Fibroblast of the aortic adventitia (primary cell): ENCODE data around the gene LITAFD. TPM values are rescaled to one million over a fixed set of nuclear protein-coding genes. Genes with fewer than 3 reads are reported as not detected.
"Not testable (repeated sequence)": the region's sequence is repeated elsewhere in the genome, so short reads cannot be mapped to it uniquely, and the experiment has no call there.

Experiments
- DNase-seq: peaks from one replicate; pipeline ENCODE4 v3.0.0-alpha.2; 2010; ENCODE audit warnings: low read depth
- H3K4me3 ChIP-seq: 2 replicates; pipeline ENCODE4 v1.5.1; 2011; ENCODE audit warnings: low read depth, mild to moderate bottlenecking, control low read depth, low read length, moderate library complexity
- total RNA-seq: library from RNA; depleted of rRNA; stranded (reverse); fragments of >200 nt; gene quantifications from 2 replicates; pipeline ENCODE4 v1.2.3, GENCODE V29; 2012; ENCODE audit warnings: low replicate concordance
- TF ChIP-seq, protein P1 (sequence below): IDR thresholded peaks from 2 replicates; pipeline ENCODE4 v1.5.1; 2011; ENCODE audit warnings: mild to moderate bottlenecking, low read length, control low read depth, inconsistent platforms; ENCODE audit not compliant: insufficient read depth

The LITAFD gene
- not detected in 2 replicates for total RNA-seq

DNA sequence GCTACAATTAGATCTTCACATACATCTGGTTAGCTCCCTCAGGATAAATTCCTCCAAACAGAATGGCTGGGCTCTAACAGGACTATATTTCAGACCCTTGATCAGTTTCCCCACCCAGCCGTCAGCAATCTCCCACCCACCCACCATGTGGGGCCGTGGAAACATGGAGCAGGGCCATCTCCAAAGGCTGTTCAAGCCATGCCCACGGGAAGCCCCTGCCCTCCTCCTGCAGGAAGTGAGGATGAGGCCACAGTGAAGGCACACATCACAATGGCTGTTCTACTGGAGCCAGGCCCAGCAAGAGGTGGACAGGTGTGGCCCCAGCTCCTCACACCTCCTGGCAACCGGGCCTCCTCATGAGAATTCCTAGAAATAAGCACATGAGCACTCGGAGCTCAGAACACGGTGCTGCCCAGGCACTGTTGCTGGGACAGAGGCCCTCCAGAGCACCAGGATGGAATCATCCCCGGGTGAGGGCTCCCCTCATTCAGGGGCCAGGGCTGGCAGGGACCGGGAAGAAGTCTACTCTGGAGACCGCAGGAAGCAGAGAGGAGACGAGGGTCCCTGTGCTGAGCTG is at the start of gene LITAFD:
Gene LITAFD, plus strand, starts transcription at position 311 of the 577 bp plus-strand sequence. CDS start 2,005 bp downstream, outside the sequence.
- H3K4me3 ChIP-seq = no peak within 1 kb of the TSS
- DNase-seq = no peak
- TF ChIP-seq, protein P1, sequence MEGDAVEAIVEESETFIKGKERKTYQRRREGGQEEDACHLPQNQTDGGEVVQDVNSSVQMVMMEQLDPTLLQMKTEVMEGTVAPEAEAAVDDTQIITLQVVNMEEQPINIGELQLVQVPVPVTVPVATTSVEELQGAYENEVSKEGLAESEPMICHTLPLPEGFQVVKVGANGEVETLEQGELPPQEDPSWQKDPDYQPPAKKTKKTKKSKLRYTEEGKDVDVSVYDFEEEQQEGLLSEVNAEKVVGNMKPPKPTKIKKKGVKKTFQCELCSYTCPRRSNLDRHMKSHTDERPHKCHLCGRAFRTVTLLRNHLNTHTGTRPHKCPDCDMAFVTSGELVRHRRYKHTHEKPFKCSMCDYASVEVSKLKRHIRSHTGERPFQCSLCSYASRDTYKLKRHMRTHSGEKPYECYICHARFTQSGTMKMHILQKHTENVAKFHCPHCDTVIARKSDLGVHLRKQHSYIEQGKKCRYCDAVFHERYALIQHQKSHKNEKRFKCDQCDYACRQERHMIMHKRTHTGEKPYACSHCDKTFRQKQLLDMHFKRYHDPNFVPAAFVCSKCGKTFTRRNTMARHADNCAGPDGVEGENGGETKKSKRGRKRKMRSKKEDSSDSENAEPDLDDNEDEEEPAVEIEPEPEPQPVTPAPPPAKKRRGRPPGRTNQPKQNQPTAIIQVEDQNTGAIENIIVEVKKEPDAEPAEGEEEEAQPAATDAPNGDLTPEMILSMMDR = no peak

DNA sequence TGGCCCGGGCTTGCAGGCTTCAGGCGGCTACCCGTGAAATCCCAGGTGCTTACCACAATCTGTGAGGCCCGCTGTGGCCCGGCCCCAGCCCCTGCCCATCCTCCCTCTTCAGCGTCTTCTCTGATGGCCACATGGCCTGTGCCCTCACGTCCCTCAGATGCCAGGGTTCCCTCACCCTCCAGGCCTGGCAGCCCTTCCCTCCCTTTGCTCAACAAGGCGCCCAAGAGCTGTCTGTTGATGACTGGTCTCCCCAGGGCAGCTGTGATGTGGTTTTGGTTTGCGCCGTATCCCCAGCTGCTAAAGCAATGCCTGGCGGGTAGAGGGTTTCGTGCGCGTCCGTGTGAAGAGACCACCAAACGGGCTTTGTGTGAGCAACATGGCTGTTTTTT is 49.4 kb upstream of the LITAFD start:
- DNase-seq = no peak
- TF ChIP-seq, protein P1 = no peak
- no peak overlapping the region for H3K4me3 ChIP-seq

DNA sequence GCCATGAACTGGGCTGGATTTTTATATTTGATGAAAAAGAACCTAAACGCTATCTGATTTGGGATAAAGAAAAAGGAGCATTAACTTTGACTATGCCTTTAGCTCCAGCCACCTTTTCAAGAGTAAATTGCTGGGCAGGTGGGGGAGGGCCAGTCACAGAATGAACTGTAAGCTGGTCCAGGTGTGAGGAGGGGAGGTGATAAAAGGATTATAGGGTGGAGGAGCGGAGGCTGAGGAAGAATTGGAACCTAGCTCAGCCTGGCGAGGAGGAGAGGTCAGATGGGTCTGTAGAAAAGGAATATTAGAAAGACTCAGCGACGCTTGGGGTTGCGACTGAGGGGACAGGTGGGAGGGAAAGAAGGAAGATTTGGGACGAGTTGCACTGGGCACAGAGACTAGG is 45.4 kb upstream of the LITAFD start:
- H3K4me3 ChIP-seq, DNase-seq: not testable (repeated sequence)

DNA sequence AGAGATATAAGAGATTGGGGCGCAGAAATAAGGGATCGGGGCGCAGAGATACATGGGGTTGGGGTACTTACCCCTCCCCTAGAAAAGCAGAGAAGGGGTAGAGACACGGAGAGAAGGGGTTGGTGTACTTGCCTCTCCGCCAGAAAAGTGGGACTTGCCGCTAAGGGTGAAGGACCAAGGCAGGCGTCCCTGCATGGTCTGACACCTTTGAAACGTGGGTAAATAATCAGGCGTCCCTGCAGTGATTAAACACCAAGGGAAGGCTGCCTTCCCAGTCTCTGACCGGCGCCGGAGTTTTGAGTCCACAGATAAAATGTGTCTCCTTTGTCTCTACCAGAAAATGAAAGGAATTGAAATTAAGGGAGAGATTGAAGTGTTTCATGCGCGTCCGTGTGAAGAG is 44.6 kb upstream of the LITAFD start:
- not testable (repeated sequence) for DNase-seq, H3K4me3 ChIP-seq

DNA sequence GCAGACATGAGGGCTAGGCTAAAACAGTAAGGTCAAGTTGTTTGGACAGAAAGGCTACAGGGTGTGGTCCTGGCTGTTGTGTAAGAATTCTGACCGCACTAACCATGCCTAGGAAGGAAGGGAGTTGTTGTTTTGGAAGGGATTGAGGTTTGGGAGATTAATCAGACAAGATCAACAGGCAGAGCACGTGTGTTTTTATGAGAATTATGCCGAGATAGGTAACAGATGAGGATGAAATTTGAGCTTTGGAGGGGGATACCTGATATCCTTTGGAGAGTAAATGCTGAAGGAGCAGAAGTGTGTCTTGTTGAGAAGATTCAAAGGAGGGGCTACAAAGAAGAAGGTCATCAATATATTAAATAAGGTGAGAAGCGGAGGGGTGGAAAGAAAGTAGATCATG is 40.1 kb upstream of the LITAFD start:
- H3K4me3 ChIP-seq = not testable (repeated sequence)
- peak; percentile 51 for DNase-seq

DNA sequence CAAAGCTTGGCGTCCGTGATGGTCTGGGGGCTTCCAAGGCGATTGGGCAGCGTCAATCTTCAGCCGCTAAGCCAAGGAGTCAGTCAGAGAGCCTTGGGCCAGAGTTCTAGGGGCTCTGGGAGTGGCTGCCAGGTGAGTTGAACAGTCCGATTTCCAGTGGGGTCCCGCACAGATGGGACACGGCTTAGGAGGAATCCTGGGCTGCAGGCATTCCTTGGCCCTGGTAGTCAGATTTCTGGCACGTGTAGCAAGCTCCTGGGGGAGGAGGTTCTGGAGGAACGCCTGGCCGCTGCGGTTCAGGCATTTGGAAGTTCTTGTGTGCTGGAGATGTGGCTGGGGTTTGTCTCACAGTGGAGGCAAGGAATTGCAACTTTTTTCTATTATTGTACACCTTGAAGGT is 38.9 kb upstream of the LITAFD start:
- not testable (repeated sequence) for H3K4me3 ChIP-seq
- peak; percentile 51 for DNase-seq

DNA sequence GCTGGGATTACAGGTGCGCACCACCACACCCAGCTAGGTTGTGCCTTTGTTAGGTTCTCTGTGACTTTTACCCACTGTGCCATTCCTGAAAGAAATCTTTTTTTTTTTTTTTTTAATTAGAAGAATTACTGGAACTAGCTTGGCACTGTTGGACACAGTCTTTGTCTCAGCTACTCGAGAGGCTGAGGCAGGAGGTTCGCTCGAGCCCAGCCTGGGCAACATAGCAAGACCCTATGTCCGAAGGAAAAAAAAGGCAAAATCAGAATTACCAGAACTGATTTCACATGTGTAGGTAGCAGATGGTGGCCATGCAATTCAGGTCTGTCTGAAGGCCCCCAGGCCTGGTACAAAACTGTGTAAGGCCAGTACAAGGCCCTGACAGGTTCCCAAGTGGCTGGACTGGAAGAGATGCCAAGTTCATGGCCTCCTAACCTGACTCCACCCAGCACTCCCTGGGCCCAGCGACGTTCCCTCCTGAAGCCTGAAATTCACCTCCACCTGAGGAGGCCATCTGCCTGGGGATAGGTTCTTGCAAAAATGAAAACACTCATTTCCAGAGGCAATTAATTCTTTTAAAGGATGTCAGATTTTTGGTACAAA is 36.4 kb upstream of the LITAFD start:
- TF ChIP-seq, protein P1 = no peak
- no peak overlapping the region for H3K4me3 ChIP-seq

DNA sequence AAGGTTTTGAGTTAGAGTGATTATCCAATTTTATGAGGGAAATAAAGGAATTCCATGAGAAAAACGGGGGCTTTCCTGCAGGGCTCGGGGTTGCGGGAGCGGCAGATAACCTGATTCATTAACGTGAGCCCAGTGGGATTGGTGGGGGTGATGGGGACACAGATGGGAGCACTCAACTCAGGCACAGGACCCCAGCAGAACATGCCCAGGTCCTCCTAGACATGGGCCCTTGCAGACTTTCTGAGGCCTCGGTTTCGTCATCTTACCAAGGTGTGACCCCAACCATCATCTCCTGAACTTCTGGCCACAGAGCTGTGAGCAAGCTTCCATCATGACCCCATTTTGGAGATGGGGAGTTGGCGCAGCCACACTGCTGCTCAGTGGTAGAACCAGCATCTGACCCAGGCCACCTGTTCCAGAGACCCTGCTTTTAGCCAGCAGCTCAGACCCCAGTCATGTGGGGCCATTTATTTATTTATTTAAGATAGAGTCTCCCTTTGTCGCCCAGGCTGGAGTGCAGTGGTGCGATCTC is 35.7 kb upstream of the LITAFD start:
- no peak overlapping the region for H3K4me3 ChIP-seq
- TF ChIP-seq, protein P1 = no peak
- no peak for DNase-seq

More for the DNA sequence above, 36.4 kb upstream of the LITAFD start:
- DNase-seq = no peak

DNA sequence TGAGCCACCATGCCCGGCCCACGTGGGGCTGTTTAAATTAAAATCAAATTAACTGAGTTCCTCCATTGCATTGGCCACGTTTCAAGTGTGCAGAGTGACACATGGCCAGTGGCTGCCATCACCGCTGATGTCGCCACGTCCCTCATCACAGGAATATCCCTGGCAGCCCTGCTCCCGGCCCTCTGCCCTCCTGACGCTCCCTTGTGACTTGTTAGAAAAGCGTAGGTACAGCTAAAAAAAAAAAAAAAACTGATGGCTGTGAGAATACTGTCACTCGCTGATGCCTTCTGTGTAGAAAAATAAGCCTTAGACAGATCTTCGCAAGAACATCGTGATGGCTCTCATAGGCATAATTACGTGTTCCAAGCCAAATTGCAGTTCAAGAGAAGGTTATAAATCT is 35.0 kb upstream of the LITAFD start:
- no peak for DNase-seq
- TF ChIP-seq, protein P1 = no peak
- H3K4me3 ChIP-seq = no peak overlapping the region
